K562 (cell line): Measurements from ENCODE around the gene SMYD1. TPM values are rescaled to one million over a fixed set of nuclear protein-coding genes. Genes with fewer than 3 reads are reported as not detected.
A peak's percentile ranks its signal among the peaks of the same experiment; 100 is the strongest.

ENCODE experiments used
- AFF1 ChIP-seq, 2 experiments: fragments of 450-650 bp; IDR thresholded peaks; 2 replicates each; pipeline ENCODE4 v1.6.1; 2018; ENCODE audit warnings: mild to moderate bottlenecking in 2 of 2, low read depth in 1 of 2; ENCODE audit not compliant: partially characterized antibody in 2 of 2
- BCLAF1 ChIP-seq, 2 experiments: fragments of 450-650 bp in 1 of 2; IDR thresholded peaks; 2 replicates each; pipeline ENCODE4 v1.6.1; 2011 to 2017; ENCODE audit warnings: low read depth in 2 of 2, antibody characterized with exemption in 1 of 2, borderline replicate concordance in 1 of 2, low read length in 1 of 2, mild to moderate bottlenecking in 1 of 2, mixed read lengths in 1 of 2; ENCODE audit not compliant: control insufficient read depth in 1 of 2
- BRD4 ChIP-seq: fragments of 200-600 bp; sonication (generic); IDR thresholded peaks from 2 replicates; pipeline ENCODE4 v1.6.1; 2017; ENCODE audit warnings: inconsistent platforms
- BRF2 ChIP-seq: IDR thresholded peaks from 3 replicates; pipeline ENCODE4 v1.6.1; 2011; ENCODE audit warnings: borderline replicate concordance, mild to moderate bottlenecking; ENCODE audit not compliant: insufficient read length, insufficient read depth
- CBFA2T3 ChIP-seq: fragments of 450-650 bp; IDR thresholded peaks from 2 replicates; pipeline ENCODE4 v1.6.1; 2017
- CHD2 ChIP-seq: IDR thresholded peaks from 2 replicates; pipeline ENCODE4 v1.6.1; 2011; ENCODE audit warnings: low read depth, low read length
- EZH2 ChIP-seq: IDR thresholded peaks from 2 replicates; pipeline ENCODE4 v1.6.1; 2012; ENCODE audit warnings: low read depth, mild to moderate bottlenecking, inconsistent platforms, low read length, borderline replicate concordance
- FIP1L1 ChIP-seq: fragments of 200-400 bp; formaldehyde crosslinking; IDR thresholded peaks from 2 replicates; pipeline ENCODE4 v1.6.1; 2018; ENCODE audit warnings: mild to moderate bottlenecking, low read depth, low read length; ENCODE audit not compliant: poor library complexity, severe bottlenecking
- L3MBTL2 ChIP-seq: fragments of 450-650 bp; IDR thresholded peaks from 2 replicates; pipeline ENCODE4 v1.6.1; 2016; ENCODE audit warnings: mild to moderate bottlenecking, moderate library complexity
- MYBL2 ChIP-seq, 2 experiments: fragments of 450-650 bp in 1 of 2; sonication (generic) in 1 of 2; formaldehyde crosslinking in 1 of 2; IDR thresholded peaks; 2 replicates each; pipeline versions ENCODE4 v1.6.1 to v1.8.1; 2017 to 2022; ENCODE audit warnings: borderline replicate concordance in 1 of 2, inconsistent platforms in 1 of 2, low read depth in 1 of 2, mild to moderate bottlenecking in 1 of 2, missing genetic modification reagents in 1 of 2, moderate library complexity in 1 of 2
- RB1 ChIP-seq: fragments of 450-650 bp; IDR thresholded peaks from 2 replicates; pipeline ENCODE4 v1.6.1; 2017; ENCODE audit warnings: low read depth, mild to moderate bottlenecking
- TAF9B ChIP-seq: fragments of 450-650 bp; IDR thresholded peaks from 2 replicates; pipeline ENCODE4 v1.6.1; 2018; ENCODE audit warnings: mild to moderate bottlenecking; ENCODE audit not compliant: partially characterized antibody
- ZNF280B ChIP-seq: fragments of 250-450 bp; sonication (Bioruptor Pico); IDR thresholded peaks from 2 replicates; pipeline ENCODE4 v1.5.1; 2021; ENCODE audit warnings: mild to moderate bottlenecking
- ZNF644 ChIP-seq: fragments of 200-800 bp; sonication (Bioruptor generic); IDR thresholded peaks from 2 replicates; pipeline ENCODE4 v1.6.1; 2016; ENCODE audit warnings: low read depth, missing genetic modification characterization, missing compliant biosample characterization
- polyA plus RNA-seq, 8 experiments: library from polyadenylated mRNA; depleted of rRNA in 4 of 8; stranded (reverse) in 5 of 8; unstranded in 3 of 8; fragments of >200 nt; fragmentation: Nextera tagmentation in 2 of 8; fragmentation: Illumina TruSeq in 1 of 8; extraction: Ambion mirVana in 2 of 8; extraction: Trizol in 1 of 8; gene quantifications; 2 replicates each; pipeline versions ENCODE4 v1.2.1 to v1.2.3, GENCODE V29; 2011 to 2014; ENCODE audit warnings: inconsistent platforms in 1 of 8, missing spikeins in 1 of 8
- total RNA-seq, 7 experiments: library from RNA; depleted of rRNA in 6 of 7; stranded (reverse); fragments of >200 nt in 6 of 7; fragmentation: Illumina TruSeq in 2 of 7; extraction: Trizol in 2 of 7; gene quantifications; 2 replicates each; pipeline versions ENCODE4 v1.2.1 to v1.2.3, GENCODE V29; 2011 to 2021; ENCODE audit warnings: low replicate concordance in 1 of 7

Gene SMYD1
- total and polyA plus RNA-seq, 9 of the 15 experiments (the other 6 are each of a cell fraction or from before 2014, with no cell fraction given): not detected

GRCh38 chr2:88055371-88056128 lies 12.1 kb upstream of the SMYD1 start, which contains the start of gene KRCC1 (continued):
- no peak for TF ChIP-seq ZNF644 (tag)
- no peak for TF ChIP-seq CHD2
- TF ChIP-seq FIP1L1: peak; percentile 54
- TF ChIP-seq BCLAF1 (IDR thresholded peaks at IDR 0.05; ENCODE audit: borderline replicate concordance in 1 of 2, control insufficient read depth in 1 of 2, low read depth in 2 of 2, low read length in 1 of 2): no peak
- TF ChIP-seq BRD4: peak; percentile 90
- TF ChIP-seq AFF1 (IDR thresholded peaks at IDR 0.05; ENCODE audit: low read depth in 1 of 2, partially characterized antibody in 2 of 2): no peak
- TF ChIP-seq MYBL2 (IDR thresholded peaks at IDR 0.05; ENCODE audit: low read depth): no peak
- no peak for TF ChIP-seq MYBL2 (CRISPR knock-in tag; IDR thresholded peaks at IDR 0.05; ENCODE audit: borderline replicate concordance)
- no peak for TF ChIP-seq BRF2
- TF ChIP-seq CBFA2T3: no peak
- no peak for TF ChIP-seq EZH2
- peak; percentile 58 for TF ChIP-seq TAF9B
- TF ChIP-seq ZNF280B: no peak
- peak; percentile 59; the same call in 1 of the 2 replicates for TF ChIP-seq RB1
- peak; percentile 77 for TF ChIP-seq L3MBTL2
